HG03558 (cell line): ENCODE data around the gene DLEU7.

Experiments
- ATAC-seq: cut with Tn5 transposase; IDR thresholded peaks from one replicate; pipeline ENCODE4 v1.9.1; 2021; ENCODE audit warnings: moderate number of reproducible peaks; ENCODE audit not compliant: unreplicated experiment; ENCODE audit errors: extremely low read depth

DLEU7 gene

GRCh38 chr13:50844084-50844875 lies 788 bp upstream of the DLEU7 start:
- ATAC-seq: no peak

- ATAC-seq: no peak
These were observed 569 bp downstream of the DLEU7 start for GRCh38 chr13:50842990-50843256.

DNA sequence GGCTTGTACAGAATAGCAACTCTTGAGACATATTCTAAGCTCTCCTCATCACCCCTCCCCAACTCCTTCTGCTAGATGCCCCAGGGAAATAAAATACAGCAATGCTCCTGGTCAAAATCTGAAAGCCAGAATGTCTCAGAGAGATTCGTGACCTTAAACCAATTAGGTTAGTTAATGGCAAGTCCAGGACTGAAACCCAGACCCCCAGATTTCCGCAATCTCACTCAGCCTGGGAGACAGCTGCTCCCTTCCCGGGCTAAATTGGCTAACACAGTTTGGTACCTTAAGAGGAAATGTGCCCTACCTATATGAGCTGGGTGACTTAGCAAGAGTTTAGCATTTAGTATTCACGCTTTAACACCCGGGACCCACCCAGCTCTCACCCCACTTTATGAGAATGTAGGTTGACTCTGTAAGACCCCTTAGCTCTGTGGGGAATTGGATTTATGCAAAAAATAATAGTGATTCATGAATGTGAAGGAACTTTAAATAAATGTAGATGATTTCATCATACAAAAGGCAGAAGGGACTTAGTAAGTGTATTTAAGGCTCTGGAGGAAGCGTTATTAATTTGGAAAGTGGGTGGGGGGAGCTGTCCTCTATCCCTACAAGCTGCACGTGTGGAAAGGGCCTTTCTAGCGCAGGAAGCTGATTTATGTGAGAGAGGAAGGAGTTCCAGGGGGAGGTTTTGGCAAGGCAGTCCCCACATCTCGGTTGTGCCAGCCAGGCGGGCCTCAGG lies 1.1 kb downstream of the DLEU7 start:
- no peak for ATAC-seq

- ATAC-seq: no peak
These were observed 1.7 kb downstream of the DLEU7 start for GRCh38 chr13:50841786-50842185.

GRCh38 chr13:50840284-50840683 lies 3.2 kb downstream of the DLEU7 start:
- ATAC-seq: no peak

- no peak for ATAC-seq
These were observed 3.7 kb downstream of the DLEU7 start for GRCh38 chr13:50839828-50840227.

DNA sequence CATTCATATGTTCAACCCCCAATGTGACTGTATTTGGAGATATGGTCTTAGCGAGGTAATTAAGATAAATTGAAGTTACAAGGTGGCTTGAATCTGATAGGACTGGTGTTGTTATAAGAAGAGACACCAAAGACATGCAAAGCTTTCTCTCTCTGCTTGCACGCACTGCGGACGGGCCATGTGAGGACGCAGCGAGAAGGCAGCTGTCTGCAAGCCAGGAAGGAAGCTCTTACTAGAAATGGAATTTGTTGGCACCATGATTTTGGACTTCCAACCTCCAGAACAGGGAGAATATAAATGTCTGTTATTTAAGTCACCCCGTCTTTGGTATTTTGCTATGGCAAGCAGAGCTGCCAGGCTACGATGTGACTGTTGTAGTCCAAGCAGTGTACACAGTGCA lies 4.8 kb downstream of the DLEU7 start:
- no peak for ATAC-seq

- ATAC-seq: no peak
These were observed 5.5 kb downstream of the DLEU7 start for GRCh38 chr13:50838031-50838430.

DNA sequence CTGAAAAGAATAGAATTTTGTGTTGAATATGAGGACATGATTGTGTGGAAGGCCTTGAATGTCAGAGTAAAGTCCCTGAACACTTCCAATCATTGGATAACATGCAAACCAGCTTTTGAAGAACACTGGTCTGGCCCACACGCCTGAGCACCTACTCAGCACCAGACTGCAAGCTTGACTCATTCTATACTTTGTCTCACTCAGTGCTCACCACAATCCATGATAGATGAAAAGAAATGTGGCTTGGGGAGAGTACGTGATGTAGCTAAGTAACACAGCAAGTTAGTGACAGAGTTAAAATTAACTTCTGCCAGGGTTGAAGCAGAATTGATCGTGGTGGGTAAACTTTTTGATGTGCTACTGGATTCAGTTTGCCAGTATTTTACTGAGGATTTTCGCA lies 12.0 kb downstream of the DLEU7 start:
- ATAC-seq: no peak

- ATAC-seq: no peak
These were observed 13.6 kb downstream of the DLEU7 start for GRCh38 chr13:50829896-50830295.

DNA sequence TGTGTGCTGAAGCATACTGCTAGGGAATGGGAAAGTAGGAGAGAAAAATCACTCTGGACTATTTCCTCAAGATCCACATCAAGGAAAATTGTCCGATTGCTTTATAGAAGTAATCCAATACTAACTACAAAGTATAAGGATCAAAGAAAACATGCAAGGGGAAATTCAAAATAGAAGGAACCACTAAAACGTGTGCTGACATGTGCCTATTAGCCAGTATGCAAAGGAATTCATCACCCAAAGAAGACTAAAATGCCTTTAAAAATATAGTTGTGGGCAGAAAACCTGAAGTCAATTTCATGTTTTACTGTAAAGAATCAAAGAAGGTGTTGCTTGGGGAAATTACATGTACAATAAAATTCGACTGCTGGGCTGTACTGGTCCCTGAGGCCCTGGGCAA lies 14.3 kb downstream of the DLEU7 start:
- no peak for ATAC-seq

- ATAC-seq: no peak
These were observed 17.5 kb downstream of the DLEU7 start for GRCh38 chr13:50826035-50826434.

DNA sequence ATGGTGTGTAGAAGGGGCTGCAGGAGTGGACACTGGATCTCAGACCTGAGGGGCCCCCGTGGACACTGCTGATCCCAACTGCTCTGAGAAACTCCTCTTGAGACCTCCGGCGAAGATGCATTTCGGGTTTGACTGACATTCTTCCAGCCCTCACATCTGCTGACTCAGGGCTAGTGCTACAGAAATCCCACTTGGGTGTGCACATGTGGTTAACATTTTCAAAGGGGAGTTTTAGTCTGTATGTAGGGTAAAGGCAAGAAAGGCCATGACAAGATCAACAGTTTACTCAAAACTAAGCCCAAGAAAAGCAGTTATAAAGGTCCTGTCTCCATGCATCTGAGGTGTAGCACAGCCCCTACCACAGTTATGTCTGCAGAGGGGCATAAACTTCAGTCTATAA lies 31.2 kb downstream of the DLEU7 start:
- no peak for ATAC-seq

DNA sequence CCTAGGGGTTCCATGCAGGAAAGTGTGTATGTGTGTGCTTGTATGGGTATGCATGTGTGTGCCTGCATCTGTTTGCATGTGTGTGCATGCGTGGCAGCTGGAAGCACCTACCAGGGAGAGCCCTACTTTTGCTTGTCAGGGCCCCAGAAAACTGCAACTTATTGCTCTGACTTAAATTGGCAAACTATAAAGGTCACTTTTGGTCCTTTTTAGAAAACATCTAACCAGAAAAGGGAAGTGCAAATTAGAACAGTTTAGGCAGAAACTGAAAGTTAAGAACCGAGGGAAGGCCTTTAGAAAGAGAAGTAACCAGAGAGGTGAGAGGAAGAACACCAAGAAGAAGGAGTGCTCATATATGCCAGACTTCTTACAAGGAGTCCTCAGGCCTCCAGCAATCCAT lies 32.5 kb downstream of the DLEU7 start:
- ATAC-seq: peak; percentile 86

DNA sequence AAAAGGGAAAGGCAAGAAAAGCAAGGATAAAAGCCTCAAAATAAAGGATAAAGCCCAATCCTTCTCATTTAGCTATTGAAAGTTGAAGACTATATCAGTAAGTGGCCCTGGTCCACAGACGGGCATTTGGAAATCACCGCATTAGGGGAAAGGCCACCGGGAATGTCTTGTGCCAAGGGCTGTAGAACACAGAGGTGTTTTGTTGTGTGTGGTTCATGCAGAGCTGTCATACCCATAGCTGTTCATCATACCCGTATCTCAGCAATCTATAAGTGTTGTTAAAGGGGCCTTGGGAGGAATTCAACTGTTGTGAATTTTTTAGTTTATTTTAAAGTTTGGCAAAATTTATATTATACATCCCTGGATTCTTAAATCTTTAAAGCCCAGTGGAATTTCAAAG lies 33.0 kb downstream of the DLEU7 start:
- ATAC-seq: no peak

DNA sequence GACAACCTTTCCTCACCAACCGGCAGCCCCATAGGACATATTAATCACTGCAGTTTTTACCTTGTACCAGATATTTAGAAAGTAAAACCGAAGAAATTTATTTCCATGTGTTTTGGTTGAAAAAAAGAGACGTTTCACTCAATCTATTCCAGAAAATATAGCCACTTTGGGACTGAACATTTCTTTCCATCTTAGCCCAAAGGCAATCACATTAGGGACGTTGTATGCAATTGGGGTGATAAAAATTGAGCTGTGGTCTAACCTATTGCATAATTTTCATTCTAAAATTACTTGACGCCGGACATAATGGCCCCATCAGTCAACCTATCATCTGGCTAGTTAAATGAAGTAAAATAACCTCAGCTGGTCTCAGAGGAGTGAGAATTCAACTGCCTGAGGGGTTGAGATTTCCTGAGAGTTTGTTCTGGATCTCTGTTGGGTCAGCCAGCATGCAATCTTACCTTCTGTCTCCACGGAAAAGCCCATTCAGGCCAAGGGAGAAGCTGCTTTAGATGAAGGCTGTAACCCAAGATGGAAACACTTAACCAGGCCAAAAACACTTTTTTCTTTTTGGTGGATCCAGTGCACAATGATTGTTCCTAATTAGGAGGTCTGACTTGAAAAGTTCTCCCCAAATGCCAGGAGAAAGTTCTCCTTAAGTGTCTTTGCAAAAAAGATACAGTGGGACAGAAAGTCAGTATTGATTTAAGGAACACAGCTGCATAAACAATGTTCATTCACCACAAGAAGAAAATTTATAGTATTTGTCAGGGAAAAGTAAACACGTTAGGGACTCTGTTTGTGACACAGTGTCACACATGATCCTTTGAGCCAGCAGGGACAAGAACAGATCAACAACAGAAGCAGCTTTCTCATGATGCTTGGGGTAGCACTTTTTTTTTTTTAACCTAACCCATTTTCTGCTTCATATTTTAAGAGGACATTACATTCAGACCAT lies 34.1 kb downstream of the DLEU7 start:
- no peak for ATAC-seq

GRCh38 chr13:50805805-50806204 lies 37.7 kb downstream of the DLEU7 start:
- no peak for ATAC-seq

GRCh38 chr13:50801087-50801931 lies 42.2 kb downstream of the DLEU7 start:
- peak; percentile 56 for ATAC-seq

GRCh38 chr13:50800091-50800739 lies 43.3 kb downstream of the DLEU7 start:
- no peak for ATAC-seq

DNA sequence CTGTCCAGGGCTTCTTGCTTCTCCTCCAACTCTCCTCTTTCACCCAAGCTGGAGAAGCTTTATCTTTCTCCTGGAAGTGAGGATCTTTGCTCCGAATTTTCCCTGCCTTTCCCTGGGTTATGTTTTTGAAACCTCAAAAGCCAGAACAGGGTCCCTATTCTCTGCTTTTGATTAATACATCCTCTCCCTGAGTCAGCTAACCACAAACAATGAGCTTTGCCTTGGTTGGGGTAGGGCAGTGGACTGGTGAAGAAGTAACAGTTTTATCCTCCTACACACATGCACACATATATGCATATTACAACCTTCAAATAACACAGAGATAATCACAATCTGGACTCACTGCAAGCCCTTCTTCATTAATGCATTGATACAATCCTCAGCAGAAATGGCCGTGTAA lies 44.6 kb downstream of the DLEU7 start:
- no peak for ATAC-seq
